RWPE2 (cell line): ENCODE measurements around the gene SF1.
A peak's percentile ranks its signal among the peaks of the same experiment; 100 is the strongest.

Experiments
- ATAC-seq: fragments of 200-7000 bp; cut with Tn5 transposase; 3 replicates; pipeline ENCODE4 v1.9.1; 2021; ENCODE audit warnings: low read depth
- DNase-seq: peaks from one replicate; pipeline ENCODE4 v3.0.0-alpha.2; 2020; ENCODE audit warnings: low spot score
- H3K27ac ChIP-seq: fragments of 450-650 bp; 2 replicates; pipeline ENCODE4 v1.5.1; 2017; ENCODE audit warnings: mild to moderate bottlenecking; ENCODE audit not compliant: poor library complexity, severe bottlenecking
- H3K27me3 ChIP-seq: fragments of 250-450 bp; sonication (Bioruptor Pico); 2 replicates; pipeline ENCODE4 v1.5.1; 2021; ENCODE audit warnings: mild to moderate bottlenecking, moderate library complexity; ENCODE audit not compliant: insufficient read depth, poor library complexity, severe bottlenecking
- H3K36me3 ChIP-seq: fragments of 250-450 bp; sonication (Bioruptor Pico); 2 replicates; pipeline ENCODE4 v1.5.1; 2020; ENCODE audit warnings: low read depth, mild to moderate bottlenecking, moderate library complexity
- H3K4me1 ChIP-seq: fragments of 250-450 bp; sonication (Bioruptor Pico); 2 replicates; pipeline ENCODE4 v1.5.1; 2021; ENCODE audit warnings: mild to moderate bottlenecking, moderate library complexity; ENCODE audit not compliant: insufficient read depth, poor library complexity, severe bottlenecking
- H3K4me3 ChIP-seq: fragments of 250-450 bp; sonication (Bioruptor Pico); 2 replicates; pipeline ENCODE4 v1.5.1; 2021; ENCODE audit warnings: mild to moderate bottlenecking, moderate library complexity; ENCODE audit not compliant: severe bottlenecking
- H3K9me3 ChIP-seq: fragments of 250-450 bp; sonication (Bioruptor Pico); 2 replicates; pipeline ENCODE4 v1.5.1; 2021; ENCODE audit warnings: mild to moderate bottlenecking, moderate library complexity; ENCODE audit not compliant: severe bottlenecking
- TF ChIP-seq, protein P1 (sequence below): fragments of 450-650 bp; IDR thresholded peaks from one replicate; pipeline ENCODE4 v1.5.1; 2017; ENCODE audit warnings: mild to moderate bottlenecking, moderate library complexity; ENCODE audit not compliant: poor library complexity, severe bottlenecking

SF1 gene

DNA sequence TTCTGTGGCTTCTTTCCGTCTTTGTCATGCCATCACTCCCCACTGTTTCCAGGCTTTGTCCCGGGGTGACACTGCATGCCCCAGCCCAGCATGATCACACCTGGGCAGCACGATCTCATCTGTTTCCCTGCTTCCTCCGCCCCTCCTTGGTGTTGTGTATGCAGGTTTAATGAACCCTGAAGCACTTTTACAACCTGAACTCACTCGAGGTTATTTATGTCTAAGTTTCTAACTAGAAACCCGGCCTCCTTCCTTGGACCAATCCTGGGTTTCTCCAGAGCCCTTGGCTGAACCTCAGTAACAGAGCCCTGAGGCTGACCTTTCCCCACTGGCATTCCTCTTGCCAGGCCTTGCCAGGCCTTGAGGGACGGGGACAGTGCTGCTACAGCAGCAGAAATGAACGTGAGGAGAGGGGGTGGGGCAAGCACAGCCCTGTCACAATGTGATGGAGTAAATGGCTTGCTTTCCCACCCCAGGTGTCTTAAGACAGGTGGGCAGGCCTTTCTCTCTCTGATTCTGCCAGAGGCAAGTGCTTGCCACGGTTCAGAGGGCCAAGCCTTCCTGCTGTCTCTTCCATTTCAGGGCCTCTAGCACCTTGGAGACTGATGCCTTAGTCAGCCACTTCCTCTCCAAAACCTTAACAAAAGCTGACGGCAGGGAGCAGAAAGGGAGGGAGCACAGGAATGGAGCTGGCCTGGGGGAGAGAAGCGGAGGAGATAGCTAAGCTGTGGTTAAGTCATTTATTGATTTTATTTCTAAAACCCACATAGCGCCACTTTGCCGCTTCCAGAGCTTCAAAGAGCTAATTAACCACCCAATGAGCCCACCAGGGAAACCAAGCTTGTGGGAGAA lies 15.4 kb downstream of the SF1 start:
- H3K36me3 ChIP-seq: peaks cover 49% of the 10 kb centered on the region
- TF ChIP-seq, protein P1, sequence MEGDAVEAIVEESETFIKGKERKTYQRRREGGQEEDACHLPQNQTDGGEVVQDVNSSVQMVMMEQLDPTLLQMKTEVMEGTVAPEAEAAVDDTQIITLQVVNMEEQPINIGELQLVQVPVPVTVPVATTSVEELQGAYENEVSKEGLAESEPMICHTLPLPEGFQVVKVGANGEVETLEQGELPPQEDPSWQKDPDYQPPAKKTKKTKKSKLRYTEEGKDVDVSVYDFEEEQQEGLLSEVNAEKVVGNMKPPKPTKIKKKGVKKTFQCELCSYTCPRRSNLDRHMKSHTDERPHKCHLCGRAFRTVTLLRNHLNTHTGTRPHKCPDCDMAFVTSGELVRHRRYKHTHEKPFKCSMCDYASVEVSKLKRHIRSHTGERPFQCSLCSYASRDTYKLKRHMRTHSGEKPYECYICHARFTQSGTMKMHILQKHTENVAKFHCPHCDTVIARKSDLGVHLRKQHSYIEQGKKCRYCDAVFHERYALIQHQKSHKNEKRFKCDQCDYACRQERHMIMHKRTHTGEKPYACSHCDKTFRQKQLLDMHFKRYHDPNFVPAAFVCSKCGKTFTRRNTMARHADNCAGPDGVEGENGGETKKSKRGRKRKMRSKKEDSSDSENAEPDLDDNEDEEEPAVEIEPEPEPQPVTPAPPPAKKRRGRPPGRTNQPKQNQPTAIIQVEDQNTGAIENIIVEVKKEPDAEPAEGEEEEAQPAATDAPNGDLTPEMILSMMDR: no peak
- peak overlapping the region; percentile 56 for H3K27ac ChIP-seq
- ATAC-seq (peak; percentile 56), DNase-seq (no peak)
- no peaks in the 10 kb centered on the region for H3K27me3 ChIP-seq
- peaks cover 17% of the 10 kb centered on the region for H3K4me1 ChIP-seq
- no peak overlapping the region for H3K4me3 ChIP-seq
- H3K9me3 ChIP-seq: no peaks in the 10 kb centered on the region

DNA sequence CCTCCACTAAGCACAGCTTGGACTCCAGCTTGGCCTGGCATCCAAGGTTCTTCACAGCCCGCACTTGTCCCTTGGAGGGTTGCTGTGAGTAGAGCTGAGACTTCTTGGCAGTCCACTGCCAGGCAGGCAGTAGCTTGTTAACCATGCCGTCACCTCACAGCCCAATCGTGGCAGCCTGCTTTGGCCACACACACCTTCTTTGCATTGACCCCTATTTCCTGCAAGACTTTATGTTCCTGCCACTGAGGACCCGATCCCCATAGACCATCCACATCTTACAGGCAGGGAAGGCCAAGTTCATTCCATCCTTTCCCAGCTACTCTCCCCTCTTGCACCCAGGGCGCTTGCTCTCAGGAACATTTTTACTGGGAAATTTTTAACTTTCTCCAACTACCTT lies 16.1 kb downstream of the SF1 start:
- H3K27ac ChIP-seq: peak overlapping the region; percentile 56
- no peak overlapping the region for H3K4me3 ChIP-seq
- TF ChIP-seq, protein P1: no peak
- H3K36me3 ChIP-seq: peaks cover 43% of the 10 kb centered on the region
- ATAC-seq: peak; percentile 8; the same call in 2 of the 3 replicates
- H3K27me3 ChIP-seq: no peaks in the 10 kb centered on the region
- H3K4me1 ChIP-seq: peaks cover 17% of the 10 kb centered on the region
- no peaks in the 10 kb centered on the region for H3K9me3 ChIP-seq
- DNase-seq: no peak

DNA sequence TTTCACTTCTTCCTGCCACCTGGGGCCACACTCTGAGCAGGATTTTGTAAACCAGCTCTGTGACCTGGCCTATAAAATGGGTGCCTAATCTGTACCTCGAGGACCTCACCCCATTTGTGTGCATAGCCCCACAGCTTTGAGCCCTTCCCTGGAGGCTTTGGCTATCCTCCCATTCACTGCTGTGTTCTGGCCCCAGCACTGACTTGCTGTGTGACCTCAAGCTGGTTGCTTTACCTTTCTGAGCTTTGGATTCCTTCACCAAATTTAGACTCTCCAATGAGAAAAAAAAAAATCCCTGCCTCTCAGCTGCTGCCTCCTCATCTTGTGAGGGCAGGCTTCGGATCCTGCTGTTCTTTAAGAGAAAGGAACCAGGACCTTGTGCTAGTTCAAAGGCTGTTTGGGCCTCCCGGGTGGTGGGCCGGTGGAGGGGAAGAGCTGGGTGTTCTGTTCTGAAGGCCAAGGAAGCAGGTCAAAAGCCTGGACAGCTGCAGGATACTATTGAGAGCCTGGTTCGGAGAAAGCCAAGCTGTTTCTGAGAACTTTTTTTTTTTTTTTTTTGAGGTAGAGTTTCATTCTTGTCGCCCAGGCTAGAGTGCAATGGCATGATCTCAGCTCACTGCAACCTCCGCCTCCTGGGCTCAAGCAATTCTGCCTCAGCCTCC lies 17.5 kb downstream of the SF1 start:
- no peaks in the 10 kb centered on the region for H3K9me3 ChIP-seq
- H3K4me1 ChIP-seq: peaks cover 17% of the 10 kb centered on the region
- H3K27ac ChIP-seq: peak overlapping the region; percentile 56
- no peak overlapping the region for H3K4me3 ChIP-seq
- ATAC-seq (no peak), DNase-seq (no peak)
- no peaks in the 10 kb centered on the region for H3K27me3 ChIP-seq
- H3K36me3 ChIP-seq: peaks cover 34% of the 10 kb centered on the region
- TF ChIP-seq, protein P1: no peak

DNA sequence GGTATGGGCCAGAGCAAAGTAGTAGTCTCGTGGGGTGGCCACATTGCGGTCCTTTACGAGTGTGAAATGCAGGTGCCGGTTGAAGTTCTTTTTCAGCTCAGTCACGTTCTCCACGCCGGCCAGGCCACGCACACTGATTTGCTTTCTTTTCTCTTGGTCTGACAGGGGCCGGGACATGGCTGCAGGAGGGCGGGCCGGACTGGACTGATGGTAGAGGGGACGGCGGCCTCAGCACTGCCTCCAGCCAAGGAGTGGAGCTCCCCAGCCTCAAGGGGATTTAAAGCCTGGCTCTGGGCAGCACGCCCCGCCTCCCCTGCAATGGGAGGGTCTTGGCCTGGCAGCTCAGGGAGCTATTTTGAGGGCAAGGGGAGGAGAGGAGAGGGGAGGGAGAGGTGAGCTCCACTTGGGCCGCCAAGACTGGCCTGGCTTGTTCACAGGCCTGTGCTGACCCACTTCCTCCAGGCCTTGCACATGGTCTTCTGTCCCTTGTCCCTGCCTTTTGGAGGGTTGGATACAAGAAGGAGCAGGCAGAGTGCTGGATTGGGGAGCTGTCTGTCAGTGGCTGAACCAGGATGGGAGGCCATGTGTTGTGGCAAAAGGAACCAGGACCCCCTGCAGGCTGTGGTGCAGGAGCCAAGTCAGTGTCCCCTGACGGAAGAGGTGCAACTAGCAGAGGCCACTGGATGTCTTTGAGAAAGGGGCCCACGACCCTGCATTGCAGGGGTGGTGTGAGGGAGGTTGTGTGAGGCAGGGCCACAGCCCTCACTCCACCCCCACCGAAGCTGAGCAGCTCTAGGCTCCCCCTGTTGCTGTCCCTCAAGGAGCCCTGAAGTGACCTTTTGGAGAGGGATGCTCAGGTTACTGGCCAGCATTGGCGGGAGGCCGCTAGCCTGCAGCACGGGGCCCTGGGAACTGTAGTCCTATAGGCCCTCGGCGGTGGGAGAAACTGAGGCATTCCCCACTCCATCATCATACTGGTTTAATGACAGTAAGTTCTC lies 18.3 kb downstream of the SF1 start, which contains the start of gene PYGM:
TSS of gene PYGM (minus strand) at position 253 of the 998 bp plus-strand sequence. CDS start at position 177, 76 bp downstream.
- no peaks in the 10 kb centered on the region for H3K27me3 ChIP-seq
- H3K36me3 ChIP-seq: peaks cover 25% of the 10 kb centered on the region
- H3K4me1 ChIP-seq: peaks cover 17% of the 10 kb centered on the region
- no peak within 1 kb of the TSS for H3K4me3 ChIP-seq
- DNase-seq (peak; percentile 56), ATAC-seq (peak; percentile 5; the same call in 1 of the 3 replicates)
- H3K9me3 ChIP-seq: no peaks in the 10 kb centered on the region
- H3K27ac ChIP-seq: no peak within 1 kb of the TSS
- TF ChIP-seq, protein P1: no peak
